HG03565 (cell line): ENCODE results near the gene ZDHHC24.
A peak's percentile ranks its signal among the peaks of the same experiment; 100 is the strongest.
"Not testable (repeated sequence)": the region's sequence is repeated elsewhere in the genome, so short reads cannot be mapped to it uniquely, and the experiment has no call there.

Experiments
- ATAC-seq: cut with Tn5 transposase; IDR thresholded peaks from one replicate; pipeline ENCODE4 v1.9.1; 2021; ENCODE audit warnings: mild to moderate bottlenecking, moderate library complexity; ENCODE audit not compliant: unreplicated experiment

ZDHHC24 gene, protein sequence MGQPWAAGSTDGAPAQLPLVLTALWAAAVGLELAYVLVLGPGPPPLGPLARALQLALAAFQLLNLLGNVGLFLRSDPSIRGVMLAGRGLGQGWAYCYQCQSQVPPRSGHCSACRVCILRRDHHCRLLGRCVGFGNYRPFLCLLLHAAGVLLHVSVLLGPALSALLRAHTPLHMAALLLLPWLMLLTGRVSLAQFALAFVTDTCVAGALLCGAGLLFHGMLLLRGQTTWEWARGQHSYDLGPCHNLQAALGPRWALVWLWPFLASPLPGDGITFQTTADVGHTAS

DNA sequence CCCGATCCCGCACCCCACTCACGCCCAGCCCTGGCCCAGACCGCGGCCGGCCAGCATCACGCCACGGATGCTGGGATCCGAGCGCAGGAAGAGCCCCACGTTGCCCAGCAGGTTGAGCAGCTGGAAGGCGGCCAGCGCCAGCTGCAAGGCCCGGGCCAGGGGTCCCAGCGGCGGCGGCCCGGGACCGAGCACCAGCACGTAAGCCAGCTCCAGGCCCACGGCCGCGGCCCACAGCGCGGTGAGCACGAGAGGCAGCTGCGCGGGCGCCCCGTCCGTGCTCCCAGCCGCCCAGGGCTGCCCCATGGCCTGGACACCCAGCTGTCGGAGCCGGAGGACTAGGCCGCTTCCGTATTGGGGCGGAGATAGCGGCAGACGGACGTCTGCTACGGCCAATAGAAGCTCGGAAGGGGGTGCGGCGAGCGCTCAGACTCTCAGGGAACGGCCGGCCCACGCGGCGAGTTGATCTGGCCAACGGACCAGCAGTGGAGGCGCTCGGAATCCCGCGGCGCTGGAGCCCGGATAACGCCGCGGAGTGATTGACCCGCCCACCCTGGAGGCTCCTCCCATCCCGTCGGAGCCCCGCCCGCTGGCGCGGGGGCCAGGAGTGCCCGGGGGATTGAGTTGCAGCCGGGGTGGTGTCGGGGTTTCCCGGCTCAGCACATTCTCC, at the start of gene ZDHHC24:
Gene ZDHHC24 (minus strand): TSS at position 348 of the 667 bp plus-strand sequence. CDS start 45 bp downstream, at position 303.
- ATAC-seq: peak; percentile 67

DNA sequence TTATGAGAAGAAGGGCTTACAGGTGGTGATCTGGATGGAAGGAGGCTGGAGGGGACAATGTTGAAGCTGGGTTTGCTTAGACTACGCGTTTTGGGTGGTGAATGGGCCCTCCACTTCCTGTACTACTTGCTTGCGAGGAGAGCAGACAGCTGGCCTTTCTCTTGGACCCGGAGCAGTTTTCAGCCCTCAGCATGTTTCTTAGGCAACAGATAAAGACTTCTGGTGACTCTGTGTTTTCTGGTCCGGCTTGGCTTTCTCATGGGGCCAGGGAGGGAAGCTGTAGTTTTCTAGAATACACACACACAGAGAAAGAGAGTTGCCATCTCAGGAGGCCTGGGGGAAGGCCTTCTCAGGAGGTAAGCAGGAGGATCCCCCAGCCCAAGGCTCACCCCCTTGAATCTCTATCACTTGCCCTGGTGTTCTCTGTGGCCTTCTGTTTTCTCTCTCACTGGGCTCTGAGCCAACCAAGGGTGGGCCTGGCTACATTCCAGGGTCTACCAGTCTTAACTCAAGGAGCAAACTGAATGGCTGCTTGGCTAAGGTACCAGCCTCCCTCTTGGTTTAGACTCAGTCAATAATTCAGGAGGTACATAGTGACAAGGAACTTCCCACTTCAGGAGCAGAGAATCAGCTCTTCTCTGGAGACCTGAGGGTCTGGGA, 49.5 kb upstream of the ZDHHC24 start:
- no peak for ATAC-seq

DNA sequence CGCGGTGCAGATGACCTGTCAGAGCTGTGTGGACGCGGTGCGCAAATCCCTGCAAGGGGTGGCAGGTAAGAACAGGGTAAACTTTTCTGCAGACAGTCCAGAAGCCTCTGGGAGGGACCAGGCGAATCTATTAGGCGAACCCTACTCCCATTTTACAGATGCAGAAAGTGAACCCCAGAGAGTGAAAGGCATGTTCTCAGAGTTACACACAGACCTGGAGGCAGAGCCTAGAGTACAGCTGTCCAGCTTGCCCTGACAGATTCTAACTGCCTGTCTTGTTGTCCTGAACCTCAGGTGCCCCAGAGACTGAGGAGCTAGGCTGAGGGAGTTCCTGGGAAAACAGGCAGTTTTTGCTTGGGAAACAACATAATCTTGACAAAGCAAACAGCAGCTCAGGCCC, 47.8 kb upstream of the ZDHHC24 start:
- no peak for ATAC-seq

DNA sequence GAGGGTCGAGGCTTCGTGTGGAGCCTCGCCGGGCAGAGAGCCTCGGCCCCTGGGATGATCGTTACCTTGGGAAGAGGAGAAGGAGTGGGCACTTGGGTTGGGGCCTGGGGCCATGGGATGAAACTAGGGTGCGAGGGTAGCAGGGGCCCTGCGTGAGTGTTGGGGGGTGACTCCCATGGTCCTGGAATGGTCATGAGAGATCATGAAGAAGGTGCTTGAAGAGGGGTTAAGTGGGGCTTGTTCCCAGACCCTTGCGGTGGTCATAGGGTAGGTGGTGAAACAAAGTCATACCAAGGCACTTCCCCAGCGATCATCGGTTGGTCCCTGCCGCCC, 47.4 kb upstream of the ZDHHC24 start:
- no peak for ATAC-seq

DNA sequence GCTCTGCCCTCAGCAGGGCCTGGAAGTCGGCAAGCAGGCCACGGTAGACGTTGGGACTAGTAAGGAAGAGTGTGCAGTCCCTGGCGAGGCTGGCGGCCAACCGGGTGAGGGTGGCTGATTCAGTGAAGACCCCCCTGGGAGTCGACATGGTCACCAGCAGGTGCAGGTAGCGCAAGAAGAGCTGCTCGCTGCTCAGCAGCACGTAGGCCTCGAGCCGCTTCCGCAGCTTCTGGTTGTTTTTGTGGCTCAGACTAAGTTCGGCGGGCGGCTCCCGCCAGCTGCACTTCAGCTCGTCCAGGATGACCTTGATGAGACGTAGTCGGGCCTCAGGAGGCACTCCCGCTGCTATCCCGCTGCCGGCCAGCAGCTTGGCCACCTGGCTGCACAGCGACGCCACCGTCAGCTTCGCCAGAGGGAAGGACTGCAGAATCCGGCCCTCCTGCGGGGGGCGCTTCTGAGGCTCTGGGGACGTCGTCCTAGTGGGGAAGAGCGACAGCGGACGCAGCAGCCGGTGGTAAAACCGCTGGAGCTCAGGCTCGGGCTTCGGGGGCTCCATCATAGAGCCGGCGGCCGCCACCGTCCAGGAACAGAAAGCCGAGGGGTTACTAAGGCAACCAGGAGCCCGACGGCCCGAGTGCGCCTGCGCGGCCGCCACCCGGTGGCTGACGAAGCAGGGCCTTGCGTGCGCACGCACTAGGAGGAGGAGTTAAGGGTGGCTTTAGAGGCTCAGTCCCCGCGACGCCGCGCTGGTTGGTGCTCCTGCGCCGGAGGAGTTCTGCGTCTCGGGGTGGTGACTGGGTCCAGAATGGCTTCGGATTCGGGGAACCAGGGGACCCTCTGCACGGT, 46.8 kb upstream of the ZDHHC24 start, which contains the start of the genes CCDC87 and CCS:
Gene CCDC87 (minus strand): TSS at position 607 of the 846 bp plus-strand sequence. CDS start 48 bp downstream, at position 559.
Gene CCS (plus strand): TSS at position 729 of the 846 bp plus-strand sequence. CDS start 77 bp downstream, at position 806.
- peak; percentile 94 for ATAC-seq

DNA sequence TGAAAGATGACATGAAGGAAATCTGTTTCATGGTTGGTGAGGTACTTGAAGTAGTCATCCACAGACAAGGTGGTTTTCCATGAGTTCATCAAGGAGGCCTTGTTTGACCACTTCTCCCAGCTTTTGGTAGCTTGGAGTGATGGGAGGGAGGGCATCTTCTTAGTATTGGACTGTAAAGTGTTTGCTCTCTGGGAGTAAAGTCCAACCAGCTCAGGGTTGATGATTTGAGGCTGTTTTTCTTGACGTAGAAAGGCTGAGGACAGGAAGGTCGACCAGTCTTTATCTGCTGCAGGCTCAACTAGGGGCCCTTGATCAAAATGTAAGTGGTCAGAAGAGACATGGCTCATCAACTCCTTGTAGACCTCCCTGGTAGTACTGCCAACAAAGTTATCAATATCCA, 45.3 kb upstream of the ZDHHC24 start:
- ATAC-seq: no peak

DNA sequence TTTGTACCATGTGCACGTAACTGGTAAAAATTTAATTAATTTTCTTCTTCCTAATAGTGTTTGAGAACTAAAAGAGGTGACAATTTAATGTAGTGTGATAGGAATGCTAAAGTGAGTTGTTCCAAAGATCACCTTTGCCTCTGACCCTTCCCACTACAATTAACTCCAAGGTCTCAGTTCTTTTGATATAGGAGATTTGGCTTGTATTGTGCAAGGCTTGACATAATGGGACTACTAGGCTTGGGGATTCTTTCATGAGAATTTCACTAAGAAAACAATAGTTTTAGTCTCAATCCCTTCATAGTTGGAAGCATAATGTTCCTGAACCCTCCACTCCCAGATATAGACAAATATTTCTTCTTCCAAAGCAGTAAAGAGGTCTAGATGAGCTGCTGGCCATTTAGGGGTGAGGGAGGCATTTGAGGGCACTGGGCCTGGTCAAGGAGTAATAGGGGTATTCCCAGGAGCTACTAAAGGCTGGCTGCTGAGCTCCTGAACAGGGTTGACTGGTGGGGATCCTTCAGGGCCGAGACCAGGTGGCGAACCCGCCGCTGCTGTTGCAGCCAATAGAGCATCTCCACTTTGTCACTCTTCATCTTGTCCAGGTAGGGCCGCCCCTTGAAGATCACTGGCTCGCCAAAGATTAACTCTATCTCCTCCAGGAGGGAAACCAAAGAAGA, 44.3 kb upstream of the ZDHHC24 start:
- no peak for ATAC-seq

DNA sequence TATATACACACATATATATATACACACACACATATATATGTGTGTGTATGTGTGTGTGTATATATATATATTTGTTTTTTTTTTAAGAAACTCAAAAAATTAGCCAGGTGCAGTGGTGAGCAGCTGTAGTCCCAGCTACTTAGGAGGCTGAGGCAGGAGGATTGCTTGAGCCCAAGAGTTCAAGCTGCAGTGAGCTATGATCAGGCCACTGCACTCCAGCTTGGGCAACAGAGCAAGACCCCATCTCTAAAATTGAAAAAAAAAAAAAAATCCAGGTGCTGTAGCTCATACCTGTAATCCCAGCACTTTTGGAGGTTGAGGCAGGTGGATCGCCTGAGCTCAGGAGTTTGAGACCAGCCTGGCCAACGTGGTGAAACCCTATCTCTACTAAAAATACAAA, 43.5 kb upstream of the ZDHHC24 start:
- not testable (repeated sequence) for ATAC-seq

DNA sequence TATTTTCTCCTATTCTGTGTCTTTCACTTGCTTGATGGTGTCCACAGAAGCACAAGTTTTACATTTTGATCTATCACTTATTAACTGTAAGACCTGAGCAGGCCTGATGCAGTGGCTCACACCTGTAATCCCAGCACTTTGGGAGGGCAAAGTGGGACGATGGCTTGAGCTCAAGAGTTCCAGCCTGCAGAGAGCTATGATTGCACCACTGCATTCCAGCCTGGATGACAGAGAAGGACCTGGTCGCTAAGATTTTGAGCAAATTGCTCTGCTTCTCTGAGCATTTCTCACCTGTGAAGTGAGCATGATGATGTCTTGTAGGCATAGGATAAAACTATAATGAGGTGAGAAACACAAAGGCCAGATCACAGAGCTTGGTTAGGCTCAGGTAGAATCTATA, 40.3 kb upstream of the ZDHHC24 start:
- ATAC-seq: no peak

DNA sequence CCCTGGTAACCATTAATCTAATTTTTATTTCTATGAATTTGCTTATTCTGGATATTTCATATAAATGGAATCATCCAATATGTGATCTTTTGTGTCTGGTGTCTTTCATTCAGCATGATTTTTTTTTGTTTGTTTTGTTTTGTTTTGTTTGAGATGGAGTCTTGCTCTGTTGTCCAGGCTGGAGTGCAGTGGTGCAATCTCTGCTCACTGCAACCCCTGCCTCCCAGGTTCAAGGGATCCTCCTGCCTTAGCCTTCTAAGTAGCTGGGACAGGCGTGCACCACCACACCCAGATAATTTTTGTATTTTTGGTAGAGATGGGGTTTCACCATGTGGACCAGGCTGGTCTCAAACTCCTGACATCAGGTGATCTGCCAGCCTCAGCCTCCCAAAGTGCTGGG, 39.6 kb upstream of the ZDHHC24 start:
- not testable (repeated sequence) for ATAC-seq

DNA sequence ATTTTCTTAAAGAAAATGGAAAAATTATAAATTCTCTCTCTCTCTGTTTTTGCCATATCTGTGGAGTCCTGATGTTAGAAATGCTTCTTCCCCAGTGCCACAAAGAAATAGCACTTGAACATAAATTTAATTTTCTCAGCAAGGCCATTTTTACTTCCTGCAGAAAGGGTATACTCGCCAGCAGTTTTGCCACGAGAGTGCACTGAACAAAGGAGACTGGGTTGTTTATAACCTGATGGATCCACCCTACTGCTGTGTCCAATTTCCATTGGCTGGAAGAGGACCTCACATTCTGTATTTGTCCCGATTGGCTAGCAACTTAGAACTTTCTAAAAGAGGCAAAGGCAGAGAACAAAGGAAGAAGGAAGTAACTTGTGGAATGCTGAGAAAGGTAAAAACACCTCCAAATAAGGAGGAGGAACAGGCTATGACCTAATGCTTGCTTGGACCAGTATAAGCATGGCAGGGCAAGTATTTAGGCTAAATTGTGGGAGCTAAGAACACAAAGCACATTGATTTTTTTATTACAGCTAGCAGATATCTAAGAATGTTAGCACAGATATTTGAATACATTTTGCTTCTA, 36.8 kb upstream of the ZDHHC24 start:
- not testable (repeated sequence) for ATAC-seq

DNA sequence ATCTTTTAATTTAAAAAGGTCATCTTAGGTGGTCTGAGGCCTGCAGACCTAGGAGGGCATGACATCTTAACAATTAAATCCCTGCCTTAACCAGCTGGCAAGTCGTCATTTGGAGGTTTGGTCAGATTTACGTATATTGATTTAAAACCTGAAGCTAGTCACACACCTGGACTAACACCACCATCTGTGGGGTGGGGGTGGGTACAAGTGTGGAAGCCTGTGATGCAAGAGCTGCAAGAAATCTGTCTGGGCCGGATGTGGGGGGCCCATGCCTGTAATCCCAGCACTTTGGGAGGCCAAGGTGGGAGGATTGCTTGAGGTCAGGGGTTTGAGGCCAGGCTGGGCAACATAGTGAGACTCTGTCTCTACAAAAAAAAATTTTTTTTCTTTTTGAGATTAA, 35.4 kb upstream of the ZDHHC24 start:
- ATAC-seq: no peak

DNA sequence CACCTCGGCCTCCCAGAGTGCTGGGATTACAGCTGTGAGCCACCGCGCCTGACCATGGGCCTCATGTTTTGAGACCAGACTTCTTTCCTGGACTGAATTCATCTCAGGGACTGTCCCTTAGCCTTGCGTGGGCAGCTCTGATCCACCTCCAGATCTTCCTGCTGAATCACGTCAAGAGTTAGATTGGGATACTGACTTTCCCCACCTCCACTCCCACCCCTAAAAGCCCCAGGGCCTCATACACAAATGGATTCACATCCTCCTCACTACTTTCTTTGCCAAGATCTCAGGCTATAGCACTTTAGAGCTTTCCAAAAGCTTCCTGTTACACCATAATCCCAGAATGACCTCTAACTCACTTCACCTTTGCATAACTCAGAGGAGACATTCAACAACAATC, 35.0 kb upstream of the ZDHHC24 start:
- ATAC-seq: no peak

DNA sequence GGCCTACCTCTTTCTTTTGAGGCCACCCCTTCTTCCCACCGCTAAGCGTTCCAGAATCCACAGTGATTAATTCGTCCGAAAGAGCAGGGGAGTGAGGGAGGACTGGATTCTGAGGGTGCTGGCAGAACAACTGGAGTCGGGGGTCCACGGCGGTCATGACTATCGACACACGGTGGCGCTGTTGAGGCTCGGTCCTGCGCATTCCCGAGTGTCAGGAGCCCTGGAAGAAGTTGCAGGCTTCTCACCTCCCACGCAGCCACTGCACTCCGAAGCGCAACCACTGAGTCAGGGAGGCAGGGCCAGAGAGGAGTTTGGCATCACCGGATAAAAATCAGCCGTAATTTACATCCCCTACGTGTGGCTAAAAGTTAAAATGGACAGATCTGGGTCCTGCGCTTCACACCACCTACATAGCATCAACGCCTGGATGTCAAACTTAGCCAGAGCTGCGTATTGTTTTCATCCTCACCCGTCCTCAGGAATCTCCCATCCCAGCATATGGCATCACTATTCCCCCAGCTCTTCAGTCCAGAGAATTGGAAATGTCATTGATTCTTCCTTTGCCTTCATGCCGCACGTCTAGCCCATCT, 33.3 kb upstream of the ZDHHC24 start:
- ATAC-seq: no peak

DNA sequence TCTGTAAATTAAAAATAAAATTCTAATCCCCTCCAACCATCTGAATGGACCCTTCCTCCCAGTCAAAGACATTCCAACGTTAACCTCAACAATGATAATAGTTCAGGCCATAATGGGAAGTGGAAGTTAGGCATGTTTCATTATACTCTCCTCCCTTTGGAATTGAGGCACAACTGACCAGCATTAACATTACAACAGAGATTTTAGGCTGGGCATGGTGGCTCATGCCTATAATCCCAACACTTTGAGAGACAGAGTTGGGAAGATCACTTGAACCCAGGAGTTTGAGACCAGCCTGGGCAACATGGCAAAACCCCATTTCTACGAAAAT, 25.0 kb upstream of the ZDHHC24 start:
- ATAC-seq: no peak

DNA sequence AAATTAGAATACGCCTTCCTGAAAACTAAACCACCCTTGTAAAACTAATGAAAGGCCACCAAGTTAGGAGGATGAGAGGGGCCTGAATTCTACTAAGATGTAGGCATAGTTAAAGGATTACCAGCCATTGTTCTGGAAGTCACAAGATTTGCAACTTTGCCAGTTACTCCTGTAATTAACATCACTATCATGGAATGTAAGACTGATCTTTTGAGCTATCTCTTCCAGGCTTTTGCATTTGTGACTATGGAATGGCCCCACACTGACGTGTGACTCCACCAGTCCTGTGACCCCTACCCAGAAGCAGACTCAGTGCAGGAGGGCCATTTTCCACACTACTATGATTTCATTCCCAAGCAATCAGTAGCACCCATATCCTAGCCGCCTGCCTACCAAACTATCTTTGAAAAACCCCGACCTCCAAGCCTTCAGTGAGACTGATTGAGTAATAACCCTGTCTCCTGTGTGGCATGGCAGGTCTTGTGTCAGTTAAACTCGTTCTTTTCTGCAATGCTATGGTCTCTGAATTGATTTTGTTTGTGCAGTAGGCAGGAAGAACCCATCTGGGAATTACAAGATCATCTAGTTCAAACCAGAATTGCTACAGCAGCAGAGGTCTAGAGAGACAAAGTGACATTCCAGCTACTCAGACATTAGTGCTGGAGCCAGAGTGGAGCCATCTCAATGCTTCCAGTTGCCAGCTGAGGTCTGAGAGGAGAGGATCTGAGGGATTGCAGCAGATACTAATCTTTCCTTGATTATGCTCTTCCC, 24.4 kb upstream of the ZDHHC24 start:
- no peak for ATAC-seq

DNA sequence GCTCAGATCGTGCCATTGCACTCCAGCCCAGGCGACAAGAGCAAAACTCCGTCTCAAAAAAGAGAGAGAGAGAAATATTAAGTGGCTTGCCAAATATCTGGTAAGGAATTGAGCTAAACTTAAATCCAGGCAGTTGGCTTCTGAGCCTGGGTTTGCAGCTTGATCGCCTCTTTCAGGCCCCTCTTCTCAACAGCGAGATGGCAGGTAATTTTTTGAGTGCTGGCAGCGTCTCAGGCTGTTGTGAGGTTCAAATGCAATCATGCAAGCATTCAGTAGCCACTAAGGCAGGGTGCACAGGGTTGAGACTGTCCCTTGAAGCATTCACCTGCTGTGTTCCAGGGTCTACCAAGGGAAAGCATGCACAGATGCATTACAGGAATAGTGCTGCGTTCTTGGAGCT, 23.2 kb upstream of the ZDHHC24 start:
- ATAC-seq: no peak

DNA sequence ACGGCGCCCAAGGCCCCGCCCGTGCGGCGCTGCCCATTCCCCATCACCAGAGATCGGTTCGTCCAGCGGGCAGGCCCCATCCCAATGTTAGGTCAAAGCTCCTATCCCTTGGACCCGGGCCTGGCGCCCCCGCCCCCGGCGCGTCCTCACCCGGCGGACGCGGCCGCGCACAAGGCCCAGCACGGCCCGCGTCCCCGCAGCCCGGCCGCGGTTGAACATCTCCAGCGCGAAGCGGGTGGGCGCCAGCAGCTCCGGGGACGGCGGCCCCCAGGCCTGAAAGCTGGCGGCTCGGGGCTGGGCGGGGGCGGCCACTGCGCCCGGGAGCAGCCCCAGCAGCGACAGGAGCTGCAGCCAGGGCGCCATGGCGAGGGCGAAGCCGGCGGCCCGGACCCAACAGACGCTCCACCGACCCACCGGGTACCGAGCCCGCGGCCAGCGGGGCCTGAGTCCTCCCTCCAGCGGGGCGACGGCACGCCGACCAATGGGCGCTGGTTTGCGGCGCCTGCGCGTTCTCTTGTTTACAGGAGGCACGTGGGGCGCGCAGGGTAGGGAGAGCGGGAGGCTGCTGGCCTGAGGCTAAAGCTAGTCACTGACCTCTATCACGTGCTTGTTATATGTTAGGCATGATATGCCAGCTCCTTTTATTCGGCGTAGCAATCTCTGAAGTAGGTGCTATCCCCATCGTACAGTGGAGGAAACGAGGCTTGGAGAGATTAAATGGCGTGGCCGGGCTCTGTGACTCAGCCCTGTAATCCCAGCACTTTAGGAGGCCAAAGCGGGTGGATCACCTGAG, 22.5 kb upstream of the ZDHHC24 start, which contains the start of gene CTSF:
Gene CTSF (minus strand): TSS at position 483 of the 793 bp plus-strand sequence. CDS start 120 bp downstream, at position 363.
- no peak for ATAC-seq
